Upper lobe of left lung (tissue), 4 donors: ENCODE data around the gene MMD.

Experiments
- CTCF ChIP-seq, 6 experiments: fragments of 450-650 bp in 4 of 6; fragments of 200-600 bp in 2 of 6; sonication (generic) in 2 of 6; IDR thresholded peaks; one replicate each; pipeline ENCODE4 v1.5.1; 2016 to 2019; ENCODE audit warnings: antibody characterized with exemption in 6 of 6
- EP300 ChIP-seq, 4 donors: sonication (generic); formaldehyde crosslinking; IDR thresholded peaks; one replicate each; pipeline ENCODE4 v1.5.1; 2017; ENCODE audit warnings: antibody characterized with exemption in 4 of 4, control low read depth in 2 of 4
- POLR2A ChIP-seq, 4 donors: fragments of 450-650 bp; IDR thresholded peaks; one replicate each; pipeline ENCODE4 v1.5.1; 2016 to 2017; ENCODE audit warnings: antibody characterized with exemption in 4 of 4, mild to moderate bottlenecking in 2 of 4

- TF ChIP-seq CTCF (IDR thresholded peaks at IDR 0.05) (no peak), POLR2A (IDR thresholded peaks at IDR 0.05) (no peak), EP300 (IDR thresholded peaks at IDR 0.05) (no peak)
Measured at GRCh38 chr17:55462234-55462633, 40.6 kb upstream of the MMD start.
